T47D (cell line): Measurements from ENCODE around the gene P2RY14.

Experiments used
- DNase-seq, 2 experiments: peaks; one replicate each; pipeline versions ENCODE4 v3.0.0 to v3.0.0-alpha.2; 2011 to 2012; ENCODE audit warnings: low read depth in 1 of 2, low spot score in 1 of 2
- JUND ChIP-seq: IDR thresholded peaks from 2 replicates; pipeline ENCODE4 v1.6.1; 2012; ENCODE audit warnings: low read depth
- in situ Hi-C: cut with HindIII; loops from 2 replicates; pipeline ENCODE4 v1.10.0; 2016; ENCODE audit warnings: low sequenced_read_pairs, low pct_unique_long_range_greater_than_20kb

P2RY14 gene

GRCh38 chr3:151293127-151293526, 14.8 kb upstream of the P2RY14 start:
- TF ChIP-seq JUND = no peak
- in situ Hi-C loops = no loop called here
- DNase-seq = no peak

DNA sequence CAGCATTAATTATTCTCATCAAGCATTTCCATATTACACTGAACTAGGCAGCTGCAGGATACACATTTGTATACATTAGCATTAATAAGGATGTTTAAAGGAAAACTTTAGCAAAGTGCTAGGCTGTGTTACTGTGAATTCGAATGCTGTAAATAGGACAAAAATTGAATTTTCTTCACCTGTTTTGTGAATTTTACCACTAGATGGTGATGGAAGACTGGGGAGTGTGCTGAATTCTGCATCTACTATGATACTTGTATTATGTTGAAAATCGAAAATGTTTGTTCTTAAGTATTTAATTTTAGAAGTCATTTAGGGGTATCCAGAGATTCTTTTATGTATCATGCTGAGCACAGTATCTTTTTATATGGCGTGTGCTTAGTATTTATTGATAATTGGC, 12.3 kb upstream of the P2RY14 start:
- in situ Hi-C loops = no loop called here
- DNase-seq = peak; percentile 19 to 70
- TF ChIP-seq JUND = no peak

- no peak for DNase-seq
- TF ChIP-seq JUND = no peak
- in situ Hi-C loops = no loop called here
Measured at GRCh38 chr3:151289445-151289844, 11.1 kb upstream of the P2RY14 start.

DNA sequence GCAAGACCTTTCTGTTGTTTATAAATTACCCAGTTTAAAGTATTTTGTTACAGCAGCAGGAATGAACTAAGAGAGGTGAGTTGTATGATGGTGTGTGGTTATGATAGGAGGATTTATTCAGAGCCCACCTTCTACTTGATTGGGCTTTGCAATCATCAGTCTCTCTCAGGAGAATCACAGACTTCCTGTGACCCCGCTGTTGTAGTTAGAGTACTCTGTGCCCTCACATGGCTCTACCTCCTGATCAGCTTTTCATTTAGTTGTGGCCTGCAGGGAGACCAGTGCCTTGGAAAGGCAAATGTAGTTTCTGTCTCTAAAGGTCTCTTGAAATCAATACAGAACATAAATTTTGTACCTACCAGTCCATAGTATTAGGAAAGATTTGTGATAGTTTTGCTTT, 7.6 kb upstream of the P2RY14 start:
- DNase-seq = no peak
- in situ Hi-C loops = no loop called here
- no peak for TF ChIP-seq JUND

GRCh38 chr3:151283907-151284461, 5.6 kb upstream of the P2RY14 start:
- no peak for TF ChIP-seq JUND
- no peak for DNase-seq
- in situ Hi-C loops = no loop called here

- no peak for DNase-seq
- TF ChIP-seq JUND = no peak
- in situ Hi-C loops = no loop called here
Measured at GRCh38 chr3:151283387-151283786, 5.0 kb upstream of the P2RY14 start.

- DNase-seq = peak; percentile 43 to 81
- in situ Hi-C loops = no loop called here
- no peak for TF ChIP-seq JUND
Measured at GRCh38 chr3:151282921-151283320, 4.6 kb upstream of the P2RY14 start.

GRCh38 chr3:151281671-151282324, 3.5 kb upstream of the P2RY14 start:
- in situ Hi-C loops = no loop called here
- no peak for DNase-seq
- no peak for TF ChIP-seq JUND

- DNase-seq = no peak
- no peak for TF ChIP-seq JUND
- in situ Hi-C loops = no loop called here
Measured at GRCh38 chr3:151276687-151277042, 1.7 kb downstream of the P2RY14 start.

DNA sequence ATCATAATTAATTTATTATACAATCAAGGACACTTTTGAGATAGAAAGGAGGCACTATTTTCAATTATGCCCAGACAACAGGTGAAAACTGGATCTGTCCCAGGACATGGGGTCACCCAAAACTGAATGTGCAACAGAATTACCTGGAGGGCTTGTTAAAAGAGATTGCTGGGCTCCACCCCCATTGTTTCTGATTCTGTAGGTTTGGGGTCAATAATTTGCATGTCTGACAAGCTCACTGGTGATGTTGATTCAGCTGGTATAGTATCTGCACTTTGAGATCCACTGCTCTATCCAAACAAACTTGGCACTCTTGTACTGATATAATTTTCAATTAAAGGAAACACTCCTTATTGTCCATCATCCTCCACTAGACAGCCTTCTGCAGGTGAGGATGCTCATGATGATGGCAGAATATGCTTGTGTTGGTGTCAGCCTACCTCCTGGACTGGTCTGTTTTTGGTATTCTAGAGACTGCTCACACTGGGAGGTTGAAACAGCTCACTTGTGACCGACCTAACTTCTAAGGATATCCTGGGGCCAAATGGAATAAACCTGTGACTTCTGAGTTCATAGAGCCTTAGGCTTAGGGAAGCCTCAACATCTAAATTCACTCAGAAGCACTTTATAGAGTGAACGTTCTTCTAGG, 2.2 kb downstream of the P2RY14 start:
- no peak for TF ChIP-seq JUND
- no peak for DNase-seq
- in situ Hi-C loops = no loop called here

- in situ Hi-C loops = no loop called here
- no peak for TF ChIP-seq JUND
- no peak for DNase-seq
Measured at GRCh38 chr3:151275091-151275490, 3.3 kb downstream of the P2RY14 start.

DNA sequence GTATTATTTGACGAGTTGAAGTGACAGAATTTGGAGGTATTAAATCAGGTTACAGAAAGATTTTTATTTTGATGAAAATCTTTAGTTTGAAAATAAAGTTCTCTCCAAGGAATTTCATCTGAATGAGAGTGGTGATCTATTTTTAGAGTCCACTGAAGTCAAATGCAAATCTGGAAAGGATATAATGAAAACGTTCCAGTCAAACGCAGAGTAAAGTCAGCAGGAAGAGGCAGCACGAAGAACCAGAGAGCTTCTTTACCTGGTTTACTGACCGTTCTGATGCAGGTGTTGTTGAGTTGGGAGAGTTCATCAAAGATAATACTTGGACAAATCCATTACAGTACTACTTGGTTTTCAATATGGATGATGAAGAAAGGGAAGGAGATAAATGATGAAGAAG, 8.7 kb downstream of the P2RY14 start:
- in situ Hi-C loops = no loop called here
- no peak for TF ChIP-seq JUND
- no peak for DNase-seq
